NCI-H2196 (cell line): ENCODE results near the gene TXNIP.

Experiments used
- DNase-seq: peaks from one replicate; lab custom pipeline; 2025; ENCODE audit not compliant: unreplicated experiment; lab: John Stamatoyannopoulos, UW

TXNIP gene

GRCh38 chr1:145964328-145965118 lies 31.9 kb downstream of the TXNIP start, which contains the start of the genes ANKRD34A and POLR3GL:
TSS of gene ANKRD34A (minus strand) at chr1:145964575. CDS start at chr1:145961759, 2,816 bp downstream.
TSS of gene POLR3GL (plus strand) at chr1:145964690. CDS start at chr1:145974866, 10,176 bp downstream.
- peak; percentile 95 for DNase-seq

- DNase-seq = peak; percentile 28
These were observed 32.9 kb downstream of the TXNIP start for GRCh38 chr1:145963265-145964019.

GRCh38 chr1:145962157-145963102 lies 33.9 kb downstream of the TXNIP start:
- peak; percentile 14 for DNase-seq

- DNase-seq = peak; percentile 21
These were observed 34.8 kb downstream of the TXNIP start for GRCh38 chr1:145961425-145962156.

GRCh38 chr1:145961109-145961424 lies 35.3 kb downstream of the TXNIP start:
- DNase-seq = no peak

- DNase-seq = peak; percentile 55
These were observed 35.8 kb downstream of the TXNIP start for GRCh38 chr1:145960468-145961108.

- DNase-seq = no peak
These were observed 36.4 kb downstream of the TXNIP start for GRCh38 chr1:145959957-145960467.

- DNase-seq = no peak
These were observed 37.0 kb downstream of the TXNIP start for GRCh38 chr1:145959333-145959732.

- DNase-seq = no peak
These were observed 37.6 kb downstream of the TXNIP start for GRCh38 chr1:145958734-145959133.

GRCh38 chr1:145957443-145958319 lies 38.7 kb downstream of the TXNIP start, which contains the start of gene LIX1L:
TSS of gene LIX1L (minus strand) at chr1:145958017. CDS start at chr1:145957927, 90 bp downstream.
- peak; percentile 95 for DNase-seq

GRCh38 chr1:145956781-145957442 lies 39.5 kb downstream of the TXNIP start:
- no peak for DNase-seq

GRCh38 chr1:145956361-145956760 lies 40.0 kb downstream of the TXNIP start:
- DNase-seq = no peak

- no peak for DNase-seq
These were observed 40.9 kb downstream of the TXNIP start for GRCh38 chr1:145955436-145955835.

- no peak for DNase-seq
These were observed 42.5 kb downstream of the TXNIP start for GRCh38 chr1:145953861-145954260.

- DNase-seq = no peak
These were observed 43.5 kb downstream of the TXNIP start for GRCh38 chr1:145952903-145953302.

- DNase-seq = no peak
These were observed 44.9 kb downstream of the TXNIP start for GRCh38 chr1:145951526-145951925.

GRCh38 chr1:145949219-145949618 lies 47.2 kb downstream of the TXNIP start:
- DNase-seq = no peak

GRCh38 chr1:145947551-145947950 lies 48.8 kb downstream of the TXNIP start:
- DNase-seq = no peak
